ENCODE results near the gene RABGAP1L. TPM values are rescaled to one million over a fixed set of nuclear protein-coding genes. Genes with fewer than 3 reads are reported as not detected.

RABGAP1L gene
- total and polyA plus RNA-seq, 2 of the 8 experiments (the other 6 are each of a cell fraction or from before 2014, with no cell fraction given) = 33.3 to 156 TPM

DNA sequence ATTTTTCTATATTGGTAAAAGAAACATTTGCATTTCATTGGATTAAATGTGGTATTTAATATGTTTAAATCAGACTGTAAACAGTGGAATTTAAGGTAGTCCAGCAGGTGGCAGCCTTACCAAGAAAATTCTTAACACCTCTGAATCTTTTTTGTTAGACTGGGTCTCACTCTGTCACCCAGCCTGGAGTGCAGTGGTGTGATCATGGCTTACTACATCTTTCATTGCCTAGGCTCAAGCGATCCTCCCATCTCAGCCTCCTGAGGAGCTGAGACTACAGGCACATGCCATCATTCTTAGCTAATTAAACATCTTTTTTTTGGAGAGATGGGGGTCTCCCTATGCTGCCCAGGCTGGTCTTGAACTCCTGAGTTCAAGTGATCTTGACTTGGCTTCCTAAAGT is 98.8 kb downstream of the RABGAP1L start (continued):
- TF ChIP-seq RNF2 (IDR thresholded peaks at IDR 0.05; ENCODE audit: borderline replicate concordance, low read depth, low read length, missing control alignments, poor library complexity, severe bottlenecking) = no peak
- TF ChIP-seq KDM4A (IDR thresholded peaks at IDR 0.05; ENCODE audit: low read depth, low read length, severe bottlenecking) = no peak
- TF ChIP-seq NANOG (IDR thresholded peaks at IDR 0.05; ENCODE audit: insufficient read depth, low read depth, low read length, poor library complexity, severe bottlenecking) = no peak
- no peak for TF ChIP-seq SIX5 (IDR thresholded peaks at IDR 0.05; ENCODE audit: low read depth, low read length)
- TF ChIP-seq CBX5 (IDR thresholded peaks at IDR 0.05; ENCODE audit: low read depth, low read length) = no peak
- TF ChIP-seq, protein P1, sequence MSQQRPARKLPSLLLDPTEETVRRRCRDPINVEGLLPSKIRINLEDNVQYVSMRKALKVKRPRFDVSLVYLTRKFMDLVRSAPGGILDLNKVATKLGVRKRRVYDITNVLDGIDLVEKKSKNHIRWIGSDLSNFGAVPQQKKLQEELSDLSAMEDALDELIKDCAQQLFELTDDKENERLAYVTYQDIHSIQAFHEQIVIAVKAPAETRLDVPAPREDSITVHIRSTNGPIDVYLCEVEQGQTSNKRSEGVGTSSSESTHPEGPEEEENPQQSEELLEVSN (IDR thresholded peaks at IDR 0.05) = no peak

Data from H1 (cell line).